K562 (cell line): ENCODE measurements around the gene ABLIM2. TPM values are rescaled to one million over a fixed set of nuclear protein-coding genes. Genes with fewer than 3 reads are reported as not detected.
A peak's percentile ranks its signal among the peaks of the same experiment; 100 is the strongest.

ENCODE experiments used
- ATAC-seq: fragments of 200-7000 bp; cut with Tn5 transposase; 3 replicates; pipeline ENCODE4 v1.9.1; 2020; ENCODE audit warnings: moderate library complexity
- BruUV-seq: library from RNA; stranded (reverse); fragments of 400-500 nt; replicated peaks from 2 replicates; lab custom pipeline; 2021; lab: Mats Ljungman, UMichigan
- CTCF ChIA-PET: fragments of 300-600 bp; formaldehyde crosslinking; extraction: SDS; loops from one replicate; lab custom pipeline; 2021; ENCODE audit warnings: low intra/inter-chr PET ratio; lab: Yijun Ruan, JAX
- POLR2A ChIA-PET: fragments of 300-600, 350-650 bp; sonication (Branson Sonifier 250); formaldehyde crosslinking; extraction: SDS; loops from one replicate; lab custom pipeline; 2021; ENCODE audit warnings: antibody characterized with exemption, inconsistent platforms; lab: Yijun Ruan, JAX
- DNase-seq, 4 experiments: peaks; one replicate each; pipeline versions ENCODE4 v3.0.0 to v3.0.0-alpha.2; 2011 to 2018; ENCODE audit warnings: low spot score in 3 of 4, mixed read lengths in 3 of 4; ENCODE audit errors: extremely low read depth in 1 of 4
- FAIRE-seq: peaks from 2 replicates; lab custom pipeline; 2011; peaks lifted over from hg19 to GRCh38; lab: Jason Lieb, UNC
- H2AFZ ChIP-seq: 2 replicates; pipeline ENCODE4 v1.6.0; 2011; ENCODE audit warnings: low read depth, low read length, control low read depth, inconsistent platforms
- H3K27ac ChIP-seq: fragments of 200-600 bp; 3 replicates; pipeline ENCODE4 v1.8.0; 2011; ENCODE audit warnings: low read depth, mild to moderate bottlenecking, control low read depth, inconsistent platforms, low read length, moderate library complexity, mixed read lengths; ENCODE audit errors: extremely low read depth
- H3K27me3 ChIP-seq, 2 experiments: fragments of 300-600 bp in 1 of 2; 2 replicates in 1 of 2; 3 replicates in 1 of 2; pipeline versions ENCODE4 v1.6.0 to v1.8.0; 2011; ENCODE audit warnings: inconsistent platforms in 2 of 2, low read length in 2 of 2, mild to moderate bottlenecking in 1 of 2, mixed read lengths in 1 of 2, moderate library complexity in 1 of 2; ENCODE audit not compliant: control insufficient read depth in 2 of 2, insufficient read depth in 2 of 2
- H3K36me3 ChIP-seq: fragments of 300-600 bp; 3 replicates; pipeline ENCODE4 v1.8.0; 2011; ENCODE audit warnings: mild to moderate bottlenecking, low read length, inconsistent platforms; ENCODE audit not compliant: control insufficient read depth, insufficient read depth
- H3K4me1 ChIP-seq, 2 experiments: fragments of 200-600 bp in 1 of 2; replicated peaks in 1 of 2; 2 replicates in 1 of 2; 3 replicates in 1 of 2; pipeline versions ENCODE4 v1.5.1 to v1.8.0; 2011; ENCODE audit warnings: inconsistent platforms in 2 of 2, low read length in 2 of 2, mild to moderate bottlenecking in 1 of 2, mixed read lengths in 1 of 2, moderate library complexity in 1 of 2; ENCODE audit not compliant: control insufficient read depth in 2 of 2, insufficient read depth in 2 of 2
- H3K4me2 ChIP-seq: 2 replicates; pipeline ENCODE4 v1.6.1; 2011; ENCODE audit warnings: low read length, control low read depth, inconsistent platforms, mixed read lengths; ENCODE audit not compliant: insufficient read depth
- H3K4me3 ChIP-seq: fragments of 200-600 bp; sonication (generic), shearing (Covaris generic); 2 replicates; pipeline ENCODE4 v1.5.1; 2016; ENCODE audit warnings: control low read depth, inconsistent platforms
- H3K79me2 ChIP-seq: fragments of 200-600 bp; 3 replicates; pipeline ENCODE4 v1.8.0; 2011; ENCODE audit warnings: low read length, inconsistent platforms; ENCODE audit not compliant: control insufficient read depth, insufficient read depth
- H3K9ac ChIP-seq, 2 experiments: 2 replicates each; pipeline versions ENCODE4 v1.6.0 to v1.6.1; 2011; ENCODE audit warnings: low read depth in 2 of 2, low read length in 2 of 2, control low read depth in 1 of 2, inconsistent platforms in 1 of 2, mild to moderate bottlenecking in 1 of 2, mixed read lengths in 1 of 2; ENCODE audit not compliant: insufficient read depth in 1 of 2
- H3K9me1 ChIP-seq: one replicate; pipeline ENCODE4 v1.6.0; 2011; ENCODE audit warnings: inconsistent platforms, mild to moderate bottlenecking, low read length, moderate library complexity; ENCODE audit not compliant: control insufficient read depth, insufficient read depth
- H3K9me3 ChIP-seq: replicated peaks from 2 replicates; pipeline ENCODE4 v1.5.1; 2011; ENCODE audit warnings: low read depth, low read length, inconsistent platforms; ENCODE audit not compliant: control insufficient read depth, insufficient read depth
- H4K20me1 ChIP-seq: replicated peaks from 2 replicates; pipeline ENCODE4 v1.6.1; 2011; ENCODE audit warnings: low read length, inconsistent platforms, mixed read lengths; ENCODE audit not compliant: control insufficient read depth, insufficient read depth
- MEIS2 ChIP-seq: fragments of 450-650 bp; IDR thresholded peaks from 2 replicates; pipeline ENCODE4 v1.6.1; 2014; ENCODE audit warnings: mild to moderate bottlenecking; ENCODE audit not compliant: partially characterized antibody
- ZBTB1 ChIP-seq: sonication (generic); formaldehyde crosslinking; IDR thresholded peaks from 2 replicates; pipeline ENCODE4 v1.8.1; 2023; ENCODE audit warnings: missing genetic modification reagents, low read depth, mild to moderate bottlenecking, borderline replicate concordance
- WGBS: fragments of 100-300 bp; shearing (Covaris generic); methylation state at CpG from one replicate; pipeline ENCODE4 v1.1.6; 2016; ENCODE audit warnings: low coverage, mixed read lengths; ENCODE audit not compliant: insufficient coverage; ENCODE audit errors: missing lambda C conversion rate; 5-methylcytosine and 5-hydroxymethylcytosine counted together
- in situ Hi-C: fragments of 300-500 bp; cut with MboI; formaldehyde crosslinking; loops from 4 replicates; pipeline ENCODE4 v1.15.0; 2018; ENCODE audit warnings: inconsistent platforms, mixed read lengths
- intact Hi-C: fragments of 100-400 bp; cut with micrococcal nuclease; formaldehyde crosslinking; loops from 2 replicates; pipeline ENCODE4 v1.14.2; 2022
- polyA plus RNA-seq, 8 experiments: library from polyadenylated mRNA; depleted of rRNA in 4 of 8; stranded (reverse) in 5 of 8; unstranded in 3 of 8; fragments of >200 nt; fragmentation: Nextera tagmentation in 2 of 8; fragmentation: Illumina TruSeq in 1 of 8; extraction: Ambion mirVana in 2 of 8; extraction: Trizol in 1 of 8; gene quantifications; 2 replicates each; pipeline versions ENCODE4 v1.2.1 to v1.2.3, GENCODE V29; 2011 to 2014; ENCODE audit warnings: inconsistent platforms in 1 of 8, missing spikeins in 1 of 8
- total RNA-seq, 7 experiments: library from RNA; depleted of rRNA in 6 of 7; stranded (reverse); fragments of >200 nt in 6 of 7; fragmentation: Illumina TruSeq in 2 of 7; extraction: Trizol in 2 of 7; gene quantifications; 2 replicates each; pipeline versions ENCODE4 v1.2.1 to v1.2.3, GENCODE V29; 2011 to 2021; ENCODE audit warnings: low replicate concordance in 1 of 7
- TF ChIP-seq, protein P1 (sequence below), 2 experiments: IDR thresholded peaks in 1 of 2; conservative IDR thresholded peaks in 1 of 2; 2 replicates each; pipeline ENCODE4 v1.6.1; 2016; ENCODE audit warnings: low read depth in 2 of 2, mild to moderate bottlenecking in 1 of 2, missing compliant biosample characterization in 1 of 2, missing genetic modification characterization in 1 of 2, moderate library complexity in 1 of 2

The ABLIM2 gene
- total and polyA plus RNA-seq, 9 of the 15 experiments (the other 6 are each of a cell fraction or from before 2014, with no cell fraction given) = not detected

- no TSS peak for BruUV-seq
- intact Hi-C loops (no loop called here), in situ Hi-C loops (no loop called here)
- FAIRE-seq (no peak), ATAC-seq (no peak), DNase-seq (no peak)
- H3K27ac ChIP-seq = no peak overlapping the region
- WGBS = under 1% methylated on average over 17 of the region's 19 CpGs
- no peak overlapping the region for H3K4me2 ChIP-seq
- H3K9ac ChIP-seq = no peak overlapping the region
- no peaks in the 10 kb centered on the region for H3K36me3 ChIP-seq
- TF ChIP-seq MEIS2 (peak; percentile 46), ZBTB1 (CRISPR knock-in tag) (no peak)
- TF ChIP-seq, protein P1, sequence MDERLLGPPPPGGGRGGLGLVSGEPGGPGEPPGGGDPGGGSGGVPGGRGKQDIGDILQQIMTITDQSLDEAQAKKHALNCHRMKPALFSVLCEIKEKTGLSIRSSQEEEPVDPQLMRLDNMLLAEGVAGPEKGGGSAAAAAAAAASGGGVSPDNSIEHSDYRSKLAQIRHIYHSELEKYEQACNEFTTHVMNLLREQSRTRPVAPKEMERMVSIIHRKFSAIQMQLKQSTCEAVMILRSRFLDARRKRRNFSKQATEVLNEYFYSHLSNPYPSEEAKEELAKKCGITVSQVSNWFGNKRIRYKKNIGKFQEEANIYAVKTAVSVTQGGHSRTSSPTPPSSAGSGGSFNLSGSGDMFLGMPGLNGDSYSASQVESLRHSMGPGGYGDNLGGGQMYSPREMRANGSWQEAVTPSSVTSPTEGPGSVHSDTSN (CRISPR knock-in tag; IDR thresholded peaks at IDR 0.05; ENCODE audit: low read depth) = no peak
- TF ChIP-seq, protein P1 (tag; conservative IDR thresholded peaks at IDR 0.05; ENCODE audit: low read depth) = peak; percentile 70
- no peaks in the 10 kb centered on the region for H3K9me3 ChIP-seq
- peaks cover 3% of the 10 kb centered on the region for H3K9me1 ChIP-seq
- no peaks in the 10 kb centered on the region for H3K79me2 ChIP-seq
- peaks cover 13% of the 10 kb centered on the region for H4K20me1 ChIP-seq
- H2AFZ ChIP-seq = no peak overlapping the region
- peaks cover 16 to 72% of the 10 kb centered on the region in 2 experiments; a peak in 4 of 5 replicates for H3K27me3 ChIP-seq
- ChIA-PET POLR2A (no interaction called here), CTCF (no interaction called here)
- no peaks in the 10 kb centered on the region for H3K4me1 ChIP-seq
- no peak overlapping the region for H3K4me3 ChIP-seq
Observed at GRCh38 chr4:7960790-7961655, 197.6 kb downstream of the ABLIM2 start.
